HAP-1 (cell line): ENCODE results near the gene SMOC1.

Experiments used
- DNase-seq, 2 experiments: peaks; one replicate each; pipeline ENCODE4 v3.0.0-alpha.2; 2016 to 2020; ENCODE audit warnings: low spot score in 2 of 2
- H3K27me3 ChIP-seq: fragments of 250-450 bp; sonication (Bioruptor Pico); 2 replicates; pipeline ENCODE4 v1.5.1; 2020; ENCODE audit warnings: low read depth, mild to moderate bottlenecking, moderate library complexity
- H3K36me3 ChIP-seq: fragments of 250-450 bp; sonication (Bioruptor Pico); replicated peaks from 2 replicates; pipeline ENCODE4 v1.5.1; 2020; ENCODE audit warnings: mild to moderate bottlenecking
- H3K4me1 ChIP-seq: fragments of 250-450 bp; sonication (Bioruptor Pico); 2 replicates; pipeline ENCODE4 v1.5.1; 2020; ENCODE audit warnings: mild to moderate bottlenecking
- H3K4me3 ChIP-seq: fragments of 250-450 bp; sonication (Bioruptor Pico); 2 replicates; pipeline ENCODE4 v1.5.1; 2020; ENCODE audit warnings: mild to moderate bottlenecking, moderate library complexity
- H3K9me3 ChIP-seq: fragments of 250-450 bp; sonication (Bioruptor Pico); 2 replicates; pipeline ENCODE4 v1.5.1; 2020; ENCODE audit warnings: mild to moderate bottlenecking, moderate library complexity
- in situ Hi-C: fragments of 300-500 bp; cut with MboI; formaldehyde crosslinking; loops from 3 replicates; pipeline ENCODE4 v1.14.3; 2020; ENCODE audit warnings: low sequenced_read_pairs, inconsistent platforms, mixed read lengths

Gene SMOC1

DNA sequence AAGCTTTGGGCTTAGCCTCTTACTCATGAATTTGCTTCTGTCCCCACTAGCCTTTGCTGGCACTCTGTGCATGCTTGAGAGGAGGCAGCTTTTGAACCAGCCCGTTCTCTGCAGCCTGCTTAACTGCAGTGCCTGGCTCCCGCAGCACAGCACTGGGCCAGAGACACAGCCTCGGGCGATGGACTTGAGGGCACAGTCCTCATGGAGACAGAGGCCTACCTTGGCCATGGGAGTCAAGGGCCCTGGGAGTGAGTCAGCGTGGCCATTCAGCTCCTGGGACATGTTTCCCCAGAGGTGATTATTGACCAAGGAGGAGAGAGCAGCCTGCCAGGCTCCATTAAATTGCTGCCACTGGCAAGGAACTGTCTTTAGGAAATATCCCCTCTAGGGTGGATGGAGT, 93.5 kb downstream of the SMOC1 start:
- no peaks in the 10 kb centered on the region for H3K27me3 ChIP-seq
- no peak overlapping the region for H3K4me3 ChIP-seq
- no peaks in the 10 kb centered on the region for H3K36me3 ChIP-seq
- H3K9me3 ChIP-seq, result no peaks in the 10 kb centered on the region; the same call in 1 of the 2 replicates
- in situ Hi-C loops, result no loop called here
- DNase-seq, result no peak
- H3K4me1 ChIP-seq, result no peaks in the 10 kb centered on the region

DNA sequence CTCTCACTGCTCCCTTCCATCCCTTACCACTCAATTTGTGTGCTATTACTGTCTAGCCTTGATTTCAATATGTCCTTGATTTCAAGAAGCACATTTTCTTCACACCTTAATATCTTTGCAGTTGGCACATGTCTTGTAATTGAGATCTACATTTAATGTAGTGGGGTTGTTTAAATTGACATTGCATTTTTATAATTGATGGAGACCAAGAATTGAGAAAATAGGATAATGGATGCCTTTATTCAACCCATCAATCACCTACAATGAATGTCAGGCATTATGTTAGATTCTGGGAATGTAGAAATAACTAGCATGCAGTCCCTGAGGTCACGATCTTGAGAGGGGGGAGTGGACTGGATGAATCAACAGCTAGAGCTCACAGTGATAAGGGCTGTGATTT, 94.6 kb downstream of the SMOC1 start:
- Histone ChIP-seq H3K4me3 (no peak overlapping the region), H3K9me3 (no peaks in the 10 kb centered on the region; the same call in 1 of the 2 replicates), H3K36me3 (no peaks in the 10 kb centered on the region), H3K27me3 (no peaks in the 10 kb centered on the region), H3K4me1 (no peaks in the 10 kb centered on the region)
- no peak for DNase-seq
- in situ Hi-C loops, result no loop called here

DNA sequence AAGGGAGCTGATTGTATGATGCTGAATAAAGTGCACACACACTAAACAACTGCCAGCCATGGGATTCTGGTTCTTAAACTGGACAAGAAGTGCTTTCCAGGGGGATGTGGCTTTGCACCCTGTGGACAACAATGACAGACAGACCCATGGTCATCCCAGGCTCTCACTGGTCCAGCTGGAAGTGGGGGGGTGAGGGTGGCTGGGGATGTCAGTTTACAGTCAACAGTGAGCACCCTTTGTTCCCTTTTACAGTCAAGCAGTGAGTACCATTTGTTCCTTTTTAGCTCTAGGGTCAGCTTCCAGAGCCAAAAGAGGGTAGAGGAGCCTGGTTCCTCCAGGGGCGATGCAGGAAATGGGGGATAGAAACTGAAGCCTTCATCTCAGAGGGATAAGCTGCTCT, 100.7 kb downstream of the SMOC1 start:
- no peak for DNase-seq
- Histone ChIP-seq H3K4me1 (no peaks in the 10 kb centered on the region), H3K27me3 (peaks cover 3% of the 10 kb centered on the region; the same call in 1 of the 2 replicates), H3K36me3 (no peaks in the 10 kb centered on the region), H3K9me3 (no peaks in the 10 kb centered on the region), H3K4me3 (no peak overlapping the region)
- in situ Hi-C loops, result no loop called here

DNA sequence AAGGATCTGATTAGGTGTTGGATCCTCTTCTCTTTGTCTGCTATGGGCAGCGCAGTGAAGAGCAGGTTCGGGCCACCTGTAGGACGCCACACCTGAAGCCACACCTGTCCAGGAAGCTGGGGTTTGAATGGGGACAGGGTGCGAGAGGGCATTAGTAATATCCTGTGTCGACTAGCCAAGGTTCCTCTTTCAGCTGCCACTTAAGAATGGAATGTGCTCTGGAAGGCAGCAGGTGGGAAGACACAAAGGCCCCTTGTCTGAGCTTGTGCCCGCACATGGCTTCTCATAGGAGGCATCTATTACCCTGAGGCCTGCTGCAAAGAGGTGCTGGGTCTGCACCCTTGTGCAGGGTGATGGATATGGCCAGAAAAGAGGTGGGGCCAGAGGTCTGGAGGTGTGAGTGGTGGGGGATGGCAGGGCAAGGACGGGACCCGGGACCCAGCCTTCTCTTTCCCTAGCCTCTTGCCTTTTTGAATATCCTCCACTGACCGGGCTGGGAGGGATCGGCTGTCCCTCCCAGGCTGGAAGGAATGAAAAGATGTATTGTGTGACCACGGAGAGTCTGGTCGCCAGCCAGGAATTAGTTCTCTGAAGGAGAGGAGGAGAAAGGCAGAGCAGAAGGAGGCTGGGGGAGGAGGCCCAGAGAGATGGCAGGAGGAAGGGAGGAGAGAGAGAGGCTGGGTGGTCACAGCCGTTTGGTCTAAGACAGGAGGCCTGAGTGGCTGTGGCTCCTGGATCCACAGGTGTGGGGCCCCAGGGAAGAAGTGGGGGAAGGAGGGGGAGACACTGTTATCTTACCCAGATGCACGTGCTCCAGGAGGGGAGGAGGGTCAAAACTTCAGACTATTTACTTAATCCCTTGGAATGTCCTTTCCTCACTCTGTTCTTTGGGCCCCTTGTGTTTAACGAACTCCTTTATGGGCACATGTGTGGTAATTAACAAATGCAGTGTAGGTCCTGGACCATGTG, 101.5 kb downstream of the SMOC1 start:
- in situ Hi-C loops, result no loop called here
- no peaks in the 10 kb centered on the region for H3K36me3 ChIP-seq
- H3K27me3 ChIP-seq, result peaks cover 3% of the 10 kb centered on the region; the same call in 1 of the 2 replicates
- H3K4me3 ChIP-seq, result no peak overlapping the region
- no peak for DNase-seq
- no peaks in the 10 kb centered on the region for H3K9me3 ChIP-seq
- H3K4me1 ChIP-seq, result no peaks in the 10 kb centered on the region

DNA sequence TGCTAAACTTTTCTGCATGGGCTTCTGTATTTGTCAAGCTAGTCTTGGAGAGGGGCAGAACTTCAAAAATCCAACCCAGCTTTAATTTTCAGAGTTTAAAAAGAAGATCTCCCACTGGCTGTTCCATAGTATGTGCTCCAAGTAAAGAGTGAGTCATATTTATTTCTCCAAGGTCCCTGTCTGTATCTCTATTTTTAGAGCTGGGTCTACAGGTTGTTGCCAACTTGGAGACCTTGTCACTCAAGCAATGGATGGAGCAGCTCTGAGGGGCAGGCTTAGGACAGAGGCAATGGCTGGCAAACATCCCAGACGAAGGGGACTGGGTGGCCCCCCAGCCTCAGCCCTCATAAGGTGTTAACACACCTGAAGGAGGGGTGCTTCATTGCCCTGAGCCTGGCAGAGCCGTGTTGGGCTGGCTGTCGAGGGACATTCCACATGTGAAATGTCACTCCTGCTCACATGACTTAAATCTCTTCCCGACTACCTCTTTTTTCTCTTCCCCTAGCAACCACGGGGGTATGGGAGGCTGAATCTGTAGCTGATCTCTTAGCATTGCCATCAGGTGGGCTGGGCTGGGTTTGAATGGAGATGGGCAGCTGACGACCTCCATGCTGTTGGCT, 103.1 kb downstream of the SMOC1 start:
- in situ Hi-C loops, result no loop called here
- no peak for DNase-seq
- peaks cover 3% of the 10 kb centered on the region; the same call in 1 of the 2 replicates for H3K27me3 ChIP-seq

DNA sequence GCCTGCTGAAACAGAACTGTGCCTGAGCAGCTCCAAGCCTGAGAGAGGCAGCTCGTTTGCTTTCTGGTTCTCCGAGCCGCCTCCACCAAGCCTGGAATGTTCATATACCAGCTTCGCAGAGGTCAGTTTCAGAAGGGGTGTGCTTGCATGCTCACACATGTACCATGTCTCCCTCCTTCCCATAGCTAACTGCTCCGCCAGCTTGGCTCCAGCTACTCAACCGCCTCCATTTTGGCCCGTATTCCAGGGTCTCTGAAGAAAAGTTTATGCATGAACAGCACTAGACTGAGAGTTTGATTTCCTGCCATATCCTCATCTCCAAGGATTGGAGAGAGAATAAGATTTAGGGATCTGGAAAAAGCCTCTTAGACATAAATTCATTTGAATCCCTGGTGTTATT, 103.7 kb downstream of the SMOC1 start:
- H3K4me1 ChIP-seq, result no peaks in the 10 kb centered on the region
- no peaks in the 10 kb centered on the region for H3K36me3 ChIP-seq
- H3K9me3 ChIP-seq, result no peaks in the 10 kb centered on the region
- H3K4me3 ChIP-seq, result no peak overlapping the region
- in situ Hi-C loops, result no loop called here
- no peak for DNase-seq
- H3K27me3 ChIP-seq, result peaks cover 3% of the 10 kb centered on the region; the same call in 1 of the 2 replicates

More for the DNA sequence above, 103.1 kb downstream of the SMOC1 start:
- Histone ChIP-seq H3K4me1 (no peaks in the 10 kb centered on the region), H3K4me3 (no peak overlapping the region), H3K36me3 (no peaks in the 10 kb centered on the region), H3K9me3 (no peaks in the 10 kb centered on the region)

DNA sequence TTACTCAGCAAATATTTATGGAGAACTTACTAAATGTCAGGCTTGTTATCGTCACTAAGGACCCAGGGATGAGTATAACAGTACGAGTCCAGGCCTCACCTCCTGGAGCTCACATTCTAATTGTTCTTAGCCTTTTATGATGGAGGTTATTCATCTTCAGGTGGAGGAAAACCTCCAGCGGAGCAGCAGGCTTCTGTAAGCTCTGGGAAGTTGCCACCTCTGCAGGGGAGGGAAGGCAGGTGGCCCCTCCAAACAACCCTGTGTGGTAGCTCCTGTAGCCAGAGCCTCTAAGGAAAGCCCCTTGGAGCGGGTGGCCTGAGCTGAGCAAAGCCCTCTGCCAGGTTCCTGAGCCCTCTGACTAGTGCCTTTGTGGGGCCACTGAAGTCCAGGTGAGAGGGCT, 104.1 kb downstream of the SMOC1 start:
- in situ Hi-C loops, result no loop called here

DNA sequence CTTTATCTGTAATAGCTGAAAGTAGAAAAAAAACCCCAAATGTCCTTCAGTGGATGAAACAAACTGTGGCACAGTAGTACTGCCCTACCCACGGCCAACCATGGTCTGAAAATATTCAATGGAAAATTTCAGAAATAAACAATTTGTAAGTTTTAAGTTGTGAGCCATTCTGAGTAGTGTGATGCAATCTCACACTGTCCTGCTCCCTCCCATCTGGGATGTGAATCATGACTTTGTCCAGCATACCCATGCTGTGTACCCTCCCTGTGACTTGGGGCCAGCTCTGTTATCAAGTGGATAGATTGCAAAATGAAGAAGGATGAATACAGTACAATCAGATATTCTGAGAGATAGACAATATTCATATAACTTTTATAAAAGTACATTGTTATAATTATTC, 106.2 kb downstream of the SMOC1 start:
- Histone ChIP-seq H3K36me3 (no peaks in the 10 kb centered on the region), H3K4me1 (no peaks in the 10 kb centered on the region), H3K27me3 (peaks cover 3% of the 10 kb centered on the region; the same call in 1 of the 2 replicates), H3K4me3 (no peak overlapping the region), H3K9me3 (no peaks in the 10 kb centered on the region)
- in situ Hi-C loops, result no loop called here
- no peak for DNase-seq

More for the DNA sequence above, 104.1 kb downstream of the SMOC1 start:
- DNase-seq, result no peak
- Histone ChIP-seq H3K36me3 (no peaks in the 10 kb centered on the region), H3K9me3 (no peaks in the 10 kb centered on the region), H3K27me3 (peaks cover 3% of the 10 kb centered on the region; the same call in 1 of the 2 replicates), H3K4me1 (no peaks in the 10 kb centered on the region), H3K4me3 (no peak overlapping the region)

DNA sequence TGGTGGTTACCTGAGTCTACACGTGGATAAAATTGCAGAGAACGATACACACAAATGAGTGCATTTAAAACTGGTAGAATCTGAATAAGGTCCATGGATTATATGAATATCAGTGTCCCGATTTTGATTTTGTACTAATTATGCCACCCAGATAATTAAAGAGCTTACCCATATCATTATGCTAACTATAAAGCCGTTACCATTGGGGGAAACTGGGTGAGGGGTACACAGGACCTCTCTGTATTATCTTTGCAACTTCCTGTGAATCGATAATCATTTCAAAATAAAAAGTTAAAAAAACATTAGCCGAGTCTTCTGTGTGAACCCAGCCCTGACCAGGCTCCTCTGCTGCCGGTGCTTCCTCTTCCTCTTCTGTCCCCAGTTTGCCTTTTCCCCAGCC, 107.1 kb downstream of the SMOC1 start:
- Histone ChIP-seq H3K27me3 (peaks cover 3% of the 10 kb centered on the region; the same call in 1 of the 2 replicates), H3K4me1 (no peaks in the 10 kb centered on the region), H3K9me3 (no peaks in the 10 kb centered on the region), H3K4me3 (no peak overlapping the region), H3K36me3 (no peaks in the 10 kb centered on the region)
- in situ Hi-C loops, result no loop called here
- no peak for DNase-seq

DNA sequence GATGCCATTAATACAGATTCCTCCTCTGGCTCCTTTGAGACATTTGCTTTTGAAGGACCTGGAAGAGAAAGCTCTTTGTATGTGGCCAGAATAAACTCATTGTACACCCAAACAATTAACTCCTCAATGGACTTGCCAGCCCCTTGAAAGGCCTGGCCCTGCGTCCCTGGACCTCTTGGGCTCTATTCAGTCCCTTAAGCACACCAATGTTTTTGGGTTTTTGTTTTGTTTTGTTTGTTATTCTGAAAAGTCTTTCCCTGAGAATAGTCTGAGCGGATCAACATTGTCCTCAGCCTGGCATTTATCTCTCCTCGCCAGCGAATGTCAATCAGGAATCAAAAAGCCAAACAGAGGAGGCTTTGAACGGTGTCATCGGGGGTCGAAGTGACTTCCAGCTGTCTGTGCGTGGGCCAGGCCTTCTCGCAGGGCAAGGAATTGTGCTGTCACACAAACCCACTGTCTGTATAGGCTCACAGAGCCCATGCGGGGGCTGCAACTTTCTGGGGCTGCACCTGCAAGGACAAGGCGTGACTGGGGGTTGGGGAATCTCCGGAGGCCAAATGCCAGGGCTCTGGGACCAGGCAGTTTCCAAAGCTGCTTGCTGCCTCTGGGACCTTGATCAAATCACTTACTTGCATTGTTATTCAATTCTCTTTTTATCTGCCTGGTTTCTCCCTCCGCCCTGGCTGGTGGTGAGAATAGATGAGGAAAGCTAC, 108.3 kb downstream of the SMOC1 start:
- Histone ChIP-seq H3K9me3 (no peaks in the 10 kb centered on the region), H3K4me3 (no peak overlapping the region), H3K36me3 (no peaks in the 10 kb centered on the region), H3K27me3 (peaks cover 3% of the 10 kb centered on the region; the same call in 1 of the 2 replicates), H3K4me1 (no peaks in the 10 kb centered on the region)
- DNase-seq, result peak in 1 of 2 experiments; percentile 10
- in situ Hi-C loops, result no loop called here

DNA sequence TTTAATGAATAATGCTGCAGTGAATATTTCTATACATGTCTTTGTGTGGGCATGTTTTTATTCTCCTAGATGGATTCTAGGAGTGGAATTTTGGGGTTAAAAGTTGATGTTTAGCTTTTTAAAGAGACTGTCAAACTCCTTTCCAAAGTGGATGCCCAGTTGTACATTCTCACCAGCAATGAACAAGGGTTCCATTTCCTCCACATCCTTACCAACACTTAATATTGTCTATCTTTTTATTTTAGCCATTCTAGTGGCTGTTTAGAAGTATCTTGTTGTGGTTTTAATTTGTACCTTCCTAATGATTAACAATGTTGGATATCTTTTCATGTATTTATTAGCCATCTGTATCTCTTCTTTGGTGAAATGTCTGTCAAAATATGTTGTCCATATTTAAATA, 109.8 kb downstream of the SMOC1 start:
- DNase-seq, result no peak
- H3K36me3 ChIP-seq, result no peaks in the 10 kb centered on the region
- no peaks in the 10 kb centered on the region for H3K4me1 ChIP-seq
- no peaks in the 10 kb centered on the region for H3K9me3 ChIP-seq
- in situ Hi-C loops, result no loop called here
- no peak overlapping the region for H3K4me3 ChIP-seq
- peaks cover 3% of the 10 kb centered on the region; the same call in 1 of the 2 replicates for H3K27me3 ChIP-seq

DNA sequence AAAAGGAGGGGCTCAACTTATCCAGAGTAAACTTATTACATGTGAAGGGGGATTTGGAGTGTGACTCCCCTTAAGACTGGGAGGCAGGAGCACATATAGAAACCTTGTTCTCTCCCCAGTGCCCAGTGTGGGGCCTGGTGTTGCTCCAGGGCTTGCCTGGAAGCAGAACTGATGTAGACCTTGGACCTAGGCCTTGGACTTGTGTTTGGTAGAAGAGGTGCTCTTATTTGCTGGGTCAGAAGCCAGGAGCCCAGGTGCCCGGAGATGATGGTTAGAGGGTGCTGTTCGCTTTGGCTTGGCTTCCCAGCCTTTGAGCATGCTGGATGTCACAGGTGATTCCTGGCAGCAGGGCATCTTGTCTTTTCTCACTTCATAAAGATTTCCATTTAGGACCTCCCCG, 110.4 kb downstream of the SMOC1 start:
- in situ Hi-C loops, result no loop called here
- Histone ChIP-seq H3K4me3 (no peak overlapping the region), H3K27me3 (peaks cover 3% of the 10 kb centered on the region; the same call in 1 of the 2 replicates), H3K4me1 (no peaks in the 10 kb centered on the region), H3K9me3 (no peaks in the 10 kb centered on the region), H3K36me3 (no peaks in the 10 kb centered on the region)
- no peak for DNase-seq

DNA sequence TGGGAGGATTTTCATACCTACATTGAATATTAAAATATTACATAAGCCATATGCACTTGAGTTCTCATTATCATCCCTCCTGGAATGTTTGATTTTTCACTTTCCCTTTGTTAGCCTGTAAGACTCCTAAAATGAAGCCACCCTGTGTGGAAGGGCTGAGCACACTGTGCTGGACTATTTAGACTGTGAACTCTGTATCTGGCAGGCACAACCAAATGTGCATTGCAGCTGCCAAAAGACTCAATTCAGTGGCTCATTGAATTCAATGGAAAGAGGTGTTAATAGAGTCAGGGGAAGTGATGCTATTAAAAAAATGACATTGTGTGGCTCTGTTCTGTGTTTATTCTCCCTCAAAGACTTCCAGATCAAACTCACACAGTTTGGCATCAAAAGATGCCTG, 111.1 kb downstream of the SMOC1 start:
- Histone ChIP-seq H3K9me3 (no peaks in the 10 kb centered on the region), H3K4me3 (no peak overlapping the region), H3K27me3 (peaks cover 3% of the 10 kb centered on the region; the same call in 1 of the 2 replicates), H3K36me3 (no peaks in the 10 kb centered on the region), H3K4me1 (no peaks in the 10 kb centered on the region)
- no peak for DNase-seq
- in situ Hi-C loops, result no loop called here
